Neuronal stem cell (in vitro differentiated cells): ENCODE measurements around the gene TAF11. TPM values are rescaled to one million over a fixed set of nuclear protein-coding genes. Genes with fewer than 3 reads are reported as not detected.
"Not testable (repeated sequence)": the region's sequence is repeated elsewhere in the genome, so short reads cannot be mapped to it uniquely, and the experiment has no call there.

ENCODE experiments used
- DNase-seq: peaks from one replicate; pipeline ENCODE4 v3.0.0-alpha.2; 2013; ENCODE audit warnings: low spot score
- H2AFZ ChIP-seq: one replicate; pipeline ENCODE4 v1.6.1; 2013; ENCODE audit warnings: mild to moderate bottlenecking, low read length, inconsistent platforms
- H2AK5ac ChIP-seq: 2 replicates; pipeline ENCODE4 v1.6.1; 2013; ENCODE audit warnings: low read depth, mild to moderate bottlenecking, inconsistent platforms, low read length, moderate library complexity, mixed read lengths
- H2BK120ac ChIP-seq: 2 replicates; pipeline ENCODE4 v1.6.1; 2013; ENCODE audit warnings: low read depth, mild to moderate bottlenecking, inconsistent platforms, low read length, moderate library complexity, mixed read lengths
- H2BK12ac ChIP-seq: one replicate; pipeline ENCODE4 v1.6.1; 2013; ENCODE audit warnings: low read length, inconsistent platforms
- H2BK15ac ChIP-seq: 2 replicates; pipeline ENCODE4 v1.6.1; 2013; ENCODE audit warnings: mild to moderate bottlenecking, low read length, inconsistent platforms, mixed read lengths
- H2BK5ac ChIP-seq: one replicate; pipeline ENCODE4 v1.6.1; 2013; ENCODE audit warnings: inconsistent platforms, mild to moderate bottlenecking, low read length, moderate library complexity
- H3K14ac ChIP-seq: one replicate; pipeline ENCODE4 v1.6.1; 2013; ENCODE audit warnings: low read length, inconsistent platforms
- H3K18ac ChIP-seq: 2 replicates; pipeline ENCODE4 v1.6.1; 2013; ENCODE audit warnings: low read length, inconsistent platforms
- H3K23ac ChIP-seq: 2 replicates; pipeline ENCODE4 v1.6.1; 2013; ENCODE audit warnings: low read depth, mild to moderate bottlenecking, mixed read lengths, low read length, inconsistent platforms; ENCODE audit not compliant: poor library complexity
- H3K27ac ChIP-seq: replicated peaks from 3 replicates; pipeline ENCODE4 v1.5.1; 2013; ENCODE audit warnings: low read length, inconsistent platforms
- H3K27me3 ChIP-seq, 3 experiments: 2 replicates each; pipeline ENCODE4 v1.6.1; 2013; ENCODE audit warnings: low read length in 3 of 3, mild to moderate bottlenecking in 2 of 3, inconsistent platforms in 1 of 3, low read depth in 1 of 3, mixed read lengths in 1 of 3, moderate library complexity in 1 of 3; ENCODE audit not compliant: control insufficient read depth in 3 of 3, insufficient read depth in 3 of 3
- H3K36me3 ChIP-seq, 2 donors: replicated peaks in 1 of 2; 2 replicates each; pipeline ENCODE4 v1.6.1; 2013; ENCODE audit warnings: low read length in 2 of 2; ENCODE audit not compliant: control insufficient read depth in 2 of 2, insufficient read depth in 2 of 2
- H3K4ac ChIP-seq: 2 replicates; pipeline ENCODE4 v1.6.1; 2013; ENCODE audit warnings: inconsistent platforms, mild to moderate bottlenecking, low read length, moderate library complexity
- H3K4me1 ChIP-seq, 2 donors: 1 replicate in 1 of 2; 2 replicates in 1 of 2; pipeline ENCODE4 v1.6.1; 2013; ENCODE audit warnings: low read length in 2 of 2, low read depth in 1 of 2; ENCODE audit not compliant: control insufficient read depth in 2 of 2, insufficient read depth in 1 of 2
- H3K4me2 ChIP-seq: one replicate; pipeline ENCODE4 v1.6.1; 2013; ENCODE audit warnings: mild to moderate bottlenecking, low read length, inconsistent platforms; ENCODE audit not compliant: insufficient read depth, poor library complexity, severe bottlenecking
- H3K4me3 ChIP-seq, 2 donors: 2 replicates each; pipeline ENCODE4 v1.5.1; 2013; ENCODE audit warnings: low read length in 2 of 2, mild to moderate bottlenecking in 2 of 2, inconsistent platforms in 1 of 2, moderate library complexity in 1 of 2
- H3K79me1 ChIP-seq: one replicate; pipeline ENCODE4 v1.6.1; 2013; ENCODE audit warnings: low read depth, mild to moderate bottlenecking, inconsistent platforms, low read length, moderate library complexity
- H3K9ac ChIP-seq: one replicate; pipeline ENCODE4 v1.6.1; 2013; ENCODE audit warnings: mild to moderate bottlenecking, low read depth, low read length, inconsistent platforms; ENCODE audit not compliant: poor library complexity
- H3K9me3 ChIP-seq, 2 donors: replicated peaks in 1 of 2; 2 replicates each; pipeline versions ENCODE3 to v1.6.1; 2013; ENCODE audit warnings: low read length in 2 of 2, mild to moderate bottlenecking in 2 of 2, inconsistent platforms in 1 of 2, low read depth in 1 of 2, mixed read lengths in 1 of 2, moderate library complexity in 1 of 2; ENCODE audit not compliant: control insufficient read depth in 2 of 2, insufficient read depth in 1 of 2
- H4K8ac ChIP-seq: one replicate; pipeline ENCODE4 v1.6.1; 2013; ENCODE audit warnings: low read depth, mild to moderate bottlenecking, inconsistent platforms, low read length, moderate library complexity
- H4K91ac ChIP-seq: one replicate; pipeline ENCODE4 v1.6.1; 2013; ENCODE audit warnings: low read length, low read depth, mild to moderate bottlenecking, inconsistent platforms; ENCODE audit not compliant: poor library complexity
- WGBS, 2 donors: extraction: QIAGEN DNeasy Blood & Tissue Kit; methylation state at CpG; one replicate each; pipeline ENCODE4 v1.1.7; 2013; ENCODE audit warnings: missing lambda C conversion rate in 2 of 2, mixed read lengths in 1 of 2; ENCODE audit not compliant: insufficient read length in 2 of 2, insufficient replicate concordance in 1 of 2; ENCODE audit errors: extremely low coverage in 2 of 2; 5-methylcytosine and 5-hydroxymethylcytosine counted together
- polyA plus RNA-seq, 2 experiments: library from polyadenylated mRNA; stranded (reverse); fragments of 200-250 nt; gene quantifications; one replicate each; pipeline ENCODE4 v1.2.3, GENCODE V29; 2013

Gene TAF11, protein sequence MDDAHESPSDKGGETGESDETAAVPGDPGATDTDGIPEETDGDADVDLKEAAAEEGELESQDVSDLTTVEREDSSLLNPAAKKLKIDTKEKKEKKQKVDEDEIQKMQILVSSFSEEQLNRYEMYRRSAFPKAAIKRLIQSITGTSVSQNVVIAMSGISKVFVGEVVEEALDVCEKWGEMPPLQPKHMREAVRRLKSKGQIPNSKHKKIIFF
- polyA plus RNA-seq (2013, experiment 1 of 2), result 48.0 TPM
- polyA plus RNA-seq (2013, experiment 2 of 2), result 48.6 TPM

GRCh38 chr6:34887753-34888513 is at the start of gene TAF11:
Gene TAF11 (minus strand): TSS chr6:34888042. CDS start chr6:34887957, 85 bp downstream.
- Histone ChIP-seq H2BK5ac (no peak within 1 kb of the TSS), H3K4me3 (peak within 1 kb of the TSS; percentile 71 to 95), H3K9me3 (peaks cover 0 to 3% of the 10 kb centered on the region in 2 donors), H3K4ac (no peak within 1 kb of the TSS), H3K79me1 (peaks cover 5% of the 10 kb centered on the region), H2AFZ (peak within 1 kb of the TSS; percentile 91), H2BK15ac (peak within 1 kb of the TSS; percentile 41), H2BK120ac (no peak within 1 kb of the TSS), H2AK5ac (no peak within 1 kb of the TSS), H4K8ac (no peak within 1 kb of the TSS), H3K36me3 (peaks cover 0 to 26% of the 10 kb centered on the region in 2 donors), H3K18ac (peak within 1 kb of the TSS; percentile 80), H3K23ac (peak within 1 kb of the TSS; percentile 49), H3K14ac (no peak within 1 kb of the TSS), H3K27ac (peak within 1 kb of the TSS; percentile 60), H4K91ac (no peak within 1 kb of the TSS), H3K9ac (peak within 1 kb of the TSS; percentile 93), H3K4me2 (peak within 1 kb of the TSS; percentile 71), H2BK12ac (no peak within 1 kb of the TSS), H3K4me1 (peaks cover 0 to 6% of the 10 kb centered on the region in 2 donors), H3K27me3 (no peaks in the 10 kb centered on the region)
- DNase-seq, result peak; percentile 94
- no CpG with 5 or more reads among the region's 43 CpGs for WGBS, 2 donors

DNA sequence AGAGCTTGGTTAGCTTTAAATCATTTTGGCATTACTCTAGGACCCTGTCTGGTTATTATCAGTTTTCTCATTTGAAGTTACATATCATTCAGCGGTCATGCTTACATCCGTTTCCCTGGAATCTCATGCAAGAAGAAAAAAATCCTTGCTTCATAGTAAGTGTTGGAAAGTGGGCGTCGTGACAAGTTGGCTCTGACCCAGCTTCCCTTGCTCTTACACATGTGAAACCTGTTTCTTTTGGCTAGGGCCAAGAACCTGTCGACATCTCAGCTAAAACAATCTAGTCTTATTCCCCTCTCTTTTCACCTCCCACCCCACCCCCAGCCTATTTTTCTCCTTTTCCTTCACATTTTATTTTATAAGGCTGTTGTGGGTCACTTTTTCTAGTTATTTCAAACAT is 46.7 kb upstream of the TAF11 start:
- no peak overlapping the region for H2BK15ac ChIP-seq
- no peak overlapping the region for H3K4ac ChIP-seq
- H2BK5ac ChIP-seq, result no peak overlapping the region
- H3K14ac ChIP-seq, result no peak overlapping the region
- H3K4me3 ChIP-seq, result no peak overlapping the region
- H3K23ac ChIP-seq, result no peak overlapping the region
- no peaks in the 10 kb centered on the region for H3K27me3 ChIP-seq
- H3K18ac ChIP-seq, result no peak overlapping the region
- peaks cover 3% of the 10 kb centered on the region for H3K79me1 ChIP-seq
- H4K91ac ChIP-seq, result no peak overlapping the region
- H3K9me3 ChIP-seq, result no peaks in the 10 kb centered on the region
- no peak overlapping the region for H2AFZ ChIP-seq
- no peak overlapping the region for H3K9ac ChIP-seq
- no peak for DNase-seq
- no peak overlapping the region for H2BK12ac ChIP-seq
- H3K4me2 ChIP-seq, result no peak overlapping the region
- H2BK120ac ChIP-seq, result no peak overlapping the region
- H3K36me3 ChIP-seq, result no peaks in the 10 kb centered on the region
- no peak overlapping the region for H4K8ac ChIP-seq
- no peak overlapping the region for H3K27ac ChIP-seq
- no peaks in the 10 kb centered on the region for H3K4me1 ChIP-seq
- no peak overlapping the region for H2AK5ac ChIP-seq
- whole genome bisulfite sequencing, 2 donors, result no CpG with 5 or more reads among the region's 5 CpGs

DNA sequence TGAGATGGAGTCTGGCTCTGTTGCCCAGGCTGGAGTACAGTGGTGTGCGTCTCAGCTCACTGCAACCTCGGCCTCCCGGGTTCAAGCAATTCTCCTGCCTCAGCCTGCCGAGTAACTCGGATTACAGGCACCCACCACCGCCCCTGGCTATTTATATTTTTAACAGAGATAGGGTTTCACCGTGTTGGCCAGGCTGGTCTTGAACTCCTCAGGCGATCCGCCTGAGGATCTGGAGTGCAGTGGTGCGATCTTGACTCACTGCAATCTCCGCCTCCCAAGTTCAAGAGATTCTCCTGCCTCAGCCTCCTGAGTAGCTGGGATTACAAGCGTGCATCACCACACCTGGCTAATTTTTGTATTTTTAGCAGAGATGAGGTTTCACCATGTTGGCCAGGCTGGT is 44.4 kb upstream of the TAF11 start:
- H3K27me3 ChIP-seq, H3K4ac ChIP-seq, DNase-seq, H3K27ac ChIP-seq, H2BK12ac ChIP-seq, H4K8ac ChIP-seq, H3K4me2 ChIP-seq, H4K91ac ChIP-seq, H3K79me1 ChIP-seq, H3K18ac ChIP-seq, H2BK5ac ChIP-seq, H2BK15ac ChIP-seq, H3K14ac ChIP-seq, H3K9ac ChIP-seq, H3K23ac ChIP-seq, H3K4me1 ChIP-seq, H3K36me3 ChIP-seq, H2AFZ ChIP-seq, H3K9me3 ChIP-seq, H2BK120ac ChIP-seq, H2AK5ac ChIP-seq, H3K4me3 ChIP-seq: not testable (repeated sequence)
- WGBS, 2 donors, result no CpG with 5 or more reads among the region's 12 CpGs

DNA sequence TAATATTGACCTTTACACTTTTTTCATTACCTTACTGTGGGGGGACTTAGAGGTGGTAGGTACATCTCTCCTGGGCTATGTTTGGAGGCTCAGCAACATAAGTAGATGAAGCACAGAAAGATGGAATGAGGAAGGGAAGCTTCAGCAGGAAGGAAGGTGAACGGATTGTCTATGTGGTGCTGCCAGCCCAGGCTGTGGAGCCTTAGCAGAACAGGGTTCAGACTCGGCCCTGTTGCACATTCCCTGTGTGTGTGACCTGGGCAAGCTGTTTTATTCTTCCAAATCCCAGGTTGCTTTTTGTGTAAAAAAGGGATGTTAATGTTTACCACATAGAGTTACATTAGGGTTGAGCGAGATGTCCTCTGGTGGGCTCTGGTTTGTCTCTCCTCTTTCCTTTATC is 42.4 kb upstream of the TAF11 start:
- Histone ChIP-seq H3K18ac (no peak overlapping the region), H3K27me3 (no peaks in the 10 kb centered on the region), H3K27ac (no peak overlapping the region), H2AFZ (no peak overlapping the region), H2BK120ac (no peak overlapping the region), H3K23ac (no peak overlapping the region), H3K79me1 (peaks cover 3% of the 10 kb centered on the region), H3K9me3 (no peaks in the 10 kb centered on the region), H4K91ac (no peak overlapping the region), H3K9ac (no peak overlapping the region), H3K36me3 (no peaks in the 10 kb centered on the region), H3K4me2 (no peak overlapping the region), H3K4ac (no peak overlapping the region), H2BK5ac (no peak overlapping the region), H2AK5ac (no peak overlapping the region), H3K4me1 (peaks cover 0 to 11% of the 10 kb centered on the region in 2 donors), H2BK15ac (no peak overlapping the region), H4K8ac (no peak overlapping the region), H2BK12ac (no peak overlapping the region), H3K14ac (no peak overlapping the region), H3K4me3 (no peak overlapping the region)
- no CpG with 5 or more reads among the region's 3 CpGs for WGBS, 2 donors
- no peak for DNase-seq
